SK-N-SH (cell line): ENCODE results near the gene ZDHHC8.

Experiments
- CHD2 ChIP-seq: fragments of 150-350 bp; IDR thresholded peaks from 2 replicates; pipeline ENCODE4 v1.6.1; 2018; ENCODE audit warnings: low read length; ENCODE audit not compliant: partially characterized antibody
- EP300 ChIP-seq, 2 experiments: IDR thresholded peaks; 2 replicates each; pipeline versions ENCODE4 v1.4.0 to v1.6.1; 2012; ENCODE audit warnings: borderline replicate concordance in 1 of 2, low read depth in 1 of 2, low read length in 1 of 2
- EZH2phosphoT487 ChIP-seq: fragments of 200-600 bp; sonication (generic); IDR thresholded peaks from 2 replicates; pipeline ENCODE4 v1.6.1; 2017; ENCODE audit warnings: low read depth, mixed run types, mild to moderate bottlenecking, antibody characterized with exemption, moderate library complexity, borderline replicate concordance
- GABPA ChIP-seq: IDR thresholded peaks from 2 replicates; pipeline ENCODE4 v1.4.0; 2012; ENCODE audit warnings: low read depth, mild to moderate bottlenecking
- POLR2AphosphoS5 ChIP-seq: IDR thresholded peaks from 2 replicates; pipeline ENCODE4 v1.6.1; 2012; ENCODE audit warnings: low read depth, low read length
- RCOR1 ChIP-seq: fragments of 150-350 bp; IDR thresholded peaks from 2 replicates; pipeline ENCODE4 v1.6.1; 2017; ENCODE audit warnings: antibody characterized with exemption, low read length
- RFX5 ChIP-seq: IDR thresholded peaks from 2 replicates; pipeline ENCODE4 v1.6.1; 2012; ENCODE audit warnings: mild to moderate bottlenecking, improper control_type of control experiment, low read length
- SIN3A ChIP-seq: IDR thresholded peaks from 2 replicates; pipeline ENCODE4 v1.6.1; 2012; ENCODE audit warnings: low read depth, mild to moderate bottlenecking, low read length, moderate library complexity, borderline replicate concordance
- TAF1 ChIP-seq: IDR thresholded peaks from 2 replicates; pipeline ENCODE4 v1.6.1; 2012; ENCODE audit warnings: low read depth, mild to moderate bottlenecking, low read length, moderate library complexity, borderline replicate concordance
- YY1 ChIP-seq: IDR thresholded peaks from 2 replicates; pipeline ENCODE4 v1.4.0; 2012; ENCODE audit warnings: low read depth, mild to moderate bottlenecking
- TF ChIP-seq, protein P1 (sequence below): fragments of 200-600 bp; sonication (generic); IDR thresholded peaks from 2 replicates; pipeline ENCODE4 v1.6.1; 2017; ENCODE audit warnings: antibody characterized with exemption, mild to moderate bottlenecking, moderate library complexity
- TF ChIP-seq, protein P2 (sequence below): fragments of 150-350 bp; IDR thresholded peaks from 2 replicates; pipeline ENCODE4 v1.6.1; 2017; ENCODE audit warnings: antibody characterized with exemption, low read length, low read depth, borderline replicate concordance
- TF ChIP-seq, protein P3 (sequence below): IDR thresholded peaks from 2 replicates; pipeline ENCODE4 v1.4.0; 2012; ENCODE audit warnings: low read depth

DNA sequence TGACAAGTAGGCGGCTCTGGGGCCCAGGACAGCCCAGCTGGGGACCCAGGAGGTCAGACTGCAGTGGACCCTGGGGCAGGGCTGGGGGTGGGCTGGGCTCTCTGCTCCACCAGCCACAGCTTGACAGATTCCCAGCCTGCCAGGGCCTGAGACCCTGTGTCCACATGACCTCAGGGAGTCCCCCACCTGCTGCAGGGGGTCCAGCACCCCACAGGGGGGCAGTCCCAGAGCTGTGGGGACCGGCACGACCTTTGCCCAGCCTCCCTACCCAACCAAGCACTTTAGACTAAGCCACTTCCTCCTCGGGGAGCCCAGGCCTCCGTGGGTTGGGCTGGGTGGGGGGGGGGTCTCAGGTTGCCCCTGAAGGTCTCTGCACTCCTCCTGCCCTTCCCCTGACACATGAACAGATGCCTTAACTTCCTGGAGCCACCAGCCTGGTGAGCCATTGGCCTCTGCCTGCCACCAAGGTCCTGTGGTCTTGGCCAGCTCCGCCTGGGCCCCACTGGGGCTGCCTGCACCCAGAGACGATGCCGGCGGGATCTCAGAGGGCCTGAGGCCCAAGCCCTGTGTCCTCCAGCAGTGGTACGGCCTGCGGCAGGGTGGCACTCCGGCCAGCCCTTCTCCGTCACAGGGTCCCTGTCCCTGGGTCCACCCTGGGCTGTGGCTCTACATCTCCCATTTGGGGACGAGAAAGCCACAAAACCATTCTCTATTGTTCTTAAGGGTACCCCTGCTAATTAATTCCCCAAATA lies 15.8 kb downstream of the ZDHHC8 start:
- TF ChIP-seq YY1 (no peak), EP300 (IDR thresholded peaks at IDR 0.05; ENCODE audit: borderline replicate concordance in 1 of 2, low read depth in 1 of 2, low read length in 1 of 2) (no peak), TAF1 (no peak), POLR2AphosphoS5 (no peak), SIN3A (no peak), RFX5 (no peak), CHD2 (no peak), RCOR1 (no peak), GABPA (no peak), EZH2phosphoT487 (no peak)
- TF ChIP-seq, protein P1, sequence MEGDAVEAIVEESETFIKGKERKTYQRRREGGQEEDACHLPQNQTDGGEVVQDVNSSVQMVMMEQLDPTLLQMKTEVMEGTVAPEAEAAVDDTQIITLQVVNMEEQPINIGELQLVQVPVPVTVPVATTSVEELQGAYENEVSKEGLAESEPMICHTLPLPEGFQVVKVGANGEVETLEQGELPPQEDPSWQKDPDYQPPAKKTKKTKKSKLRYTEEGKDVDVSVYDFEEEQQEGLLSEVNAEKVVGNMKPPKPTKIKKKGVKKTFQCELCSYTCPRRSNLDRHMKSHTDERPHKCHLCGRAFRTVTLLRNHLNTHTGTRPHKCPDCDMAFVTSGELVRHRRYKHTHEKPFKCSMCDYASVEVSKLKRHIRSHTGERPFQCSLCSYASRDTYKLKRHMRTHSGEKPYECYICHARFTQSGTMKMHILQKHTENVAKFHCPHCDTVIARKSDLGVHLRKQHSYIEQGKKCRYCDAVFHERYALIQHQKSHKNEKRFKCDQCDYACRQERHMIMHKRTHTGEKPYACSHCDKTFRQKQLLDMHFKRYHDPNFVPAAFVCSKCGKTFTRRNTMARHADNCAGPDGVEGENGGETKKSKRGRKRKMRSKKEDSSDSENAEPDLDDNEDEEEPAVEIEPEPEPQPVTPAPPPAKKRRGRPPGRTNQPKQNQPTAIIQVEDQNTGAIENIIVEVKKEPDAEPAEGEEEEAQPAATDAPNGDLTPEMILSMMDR, result no peak
- TF ChIP-seq, protein P2, sequence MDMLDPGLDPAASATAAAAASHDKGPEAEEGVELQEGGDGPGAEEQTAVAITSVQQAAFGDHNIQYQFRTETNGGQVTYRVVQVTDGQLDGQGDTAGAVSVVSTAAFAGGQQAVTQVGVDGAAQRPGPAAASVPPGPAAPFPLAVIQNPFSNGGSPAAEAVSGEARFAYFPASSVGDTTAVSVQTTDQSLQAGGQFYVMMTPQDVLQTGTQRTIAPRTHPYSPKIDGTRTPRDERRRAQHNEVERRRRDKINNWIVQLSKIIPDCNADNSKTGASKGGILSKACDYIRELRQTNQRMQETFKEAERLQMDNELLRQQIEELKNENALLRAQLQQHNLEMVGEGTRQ, result no peak
- TF ChIP-seq, protein P3, sequence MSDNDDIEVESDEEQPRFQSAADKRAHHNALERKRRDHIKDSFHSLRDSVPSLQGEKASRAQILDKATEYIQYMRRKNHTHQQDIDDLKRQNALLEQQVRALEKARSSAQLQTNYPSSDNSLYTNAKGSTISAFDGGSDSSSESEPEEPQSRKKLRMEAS, result no peak
